ENCODE data around the gene NOP16.

NOP16 gene

GRCh38 chr5:176391479-176391878 is 3.1 kb upstream of the NOP16 start:
- peaks cover 45% of the 10 kb centered on the region for H3K36me3 ChIP-seq

GRCh38 chr5:176389135-176390123 is 1.0 kb upstream of the NOP16 start:
- Histone ChIP-seq H3K27me3 (no peaks in the 10 kb centered on the region), H3K4me3 (ENCODE audit: low read depth, low read length) (peak overlapping the region; percentile 100), H3K4me1 (no peaks in the 10 kb centered on the region), H3K36me3 (peaks cover 65% of the 10 kb centered on the region), H3K9me3 (no peaks in the 10 kb centered on the region)
- DNase-seq, result no peak
- no peak for TF ChIP-seq CTCF (IDR thresholded peaks at IDR 0.05; ENCODE audit: low read depth, low read length)

More at GRCh38 chr5:176391479-176391878, 3.1 kb upstream of the NOP16 start:
- Histone ChIP-seq H3K4me3 (ENCODE audit: low read depth, low read length) (no peak overlapping the region), H3K9me3 (no peaks in the 10 kb centered on the region), H3K4me1 (peaks cover 4% of the 10 kb centered on the region; the same call in 1 of the 2 replicates), H3K27me3 (no peaks in the 10 kb centered on the region)
- DNase-seq, result no peak
- peak; percentile 13; the same call in 1 of the 2 replicates for TF ChIP-seq CTCF (IDR thresholded peaks at IDR 0.05; ENCODE audit: low read depth, low read length)

GRCh38 chr5:176388003-176388443 is 375 bp downstream of the NOP16 start:
- H3K36me3 ChIP-seq, result peaks cover 70% of the 10 kb centered on the region
- no peaks in the 10 kb centered on the region for H3K4me1 ChIP-seq
- H3K27me3 ChIP-seq, result no peaks in the 10 kb centered on the region
- peak overlapping the region; percentile 100 for H3K4me3 ChIP-seq (ENCODE audit: low read depth, low read length)
- DNase-seq, result peak; percentile 38
- TF ChIP-seq CTCF (IDR thresholded peaks at IDR 0.05; ENCODE audit: low read depth, low read length), result no peak
- no peaks in the 10 kb centered on the region for H3K9me3 ChIP-seq

- Histone ChIP-seq H3K4me3 (ENCODE audit: low read depth, low read length) (peak overlapping the region; percentile 100), H3K27me3 (no peaks in the 10 kb centered on the region), H3K9me3 (no peaks in the 10 kb centered on the region), H3K4me1 (no peaks in the 10 kb centered on the region), H3K36me3 (peaks cover 73% of the 10 kb centered on the region)
- no peak for TF ChIP-seq CTCF (IDR thresholded peaks at IDR 0.05; ENCODE audit: low read depth, low read length)
- DNase-seq, result no peak
These were observed 943 bp downstream of the NOP16 start for GRCh38 chr5:176387384-176387925.

GRCh38 chr5:176386491-176386890 is 1.9 kb downstream of the NOP16 start:
- Histone ChIP-seq H3K27me3 (no peaks in the 10 kb centered on the region), H3K36me3 (peaks cover 73% of the 10 kb centered on the region), H3K9me3 (no peaks in the 10 kb centered on the region), H3K4me1 (no peaks in the 10 kb centered on the region), H3K4me3 (ENCODE audit: low read depth, low read length) (peak overlapping the region; percentile 100)
- no peak for TF ChIP-seq CTCF (IDR thresholded peaks at IDR 0.05; ENCODE audit: low read depth, low read length)
- no peak for DNase-seq

Measured in BE2C (cell line).